Renal cortical epithelial cell (primary cell): ENCODE measurements around the gene UCP3. TPM values are rescaled to one million over a fixed set of nuclear protein-coding genes. Genes with fewer than 3 reads are reported as not detected.
"Not testable (repeated sequence)": the region's sequence is repeated elsewhere in the genome, so short reads cannot be mapped to it uniquely, and the experiment has no call there.

Experiments
- DNase-seq: peaks from one replicate; pipeline ENCODE4 v3.0.0-alpha.2; 2011; ENCODE audit warnings: low read depth
- total RNA-seq: library from RNA; depleted of rRNA; stranded (reverse); fragments of >200 nt; gene quantifications from 2 replicates; pipeline ENCODE4 v1.2.3, GENCODE V29; 2014

UCP3 gene
- total RNA-seq, 1 donor from 2014 or later: 1.1 TPM

- DNase-seq: no peak
Observed at GRCh38 chr11:74000307-74001133, 8.4 kb downstream of the UCP3 start.

GRCh38 chr11:73999581-74000306 is 9.1 kb downstream of the UCP3 start:
- DNase-seq: peak; percentile 49

- DNase-seq: no peak
Observed at GRCh38 chr11:73998846-73999575, 9.9 kb downstream of the UCP3 start.

DNA sequence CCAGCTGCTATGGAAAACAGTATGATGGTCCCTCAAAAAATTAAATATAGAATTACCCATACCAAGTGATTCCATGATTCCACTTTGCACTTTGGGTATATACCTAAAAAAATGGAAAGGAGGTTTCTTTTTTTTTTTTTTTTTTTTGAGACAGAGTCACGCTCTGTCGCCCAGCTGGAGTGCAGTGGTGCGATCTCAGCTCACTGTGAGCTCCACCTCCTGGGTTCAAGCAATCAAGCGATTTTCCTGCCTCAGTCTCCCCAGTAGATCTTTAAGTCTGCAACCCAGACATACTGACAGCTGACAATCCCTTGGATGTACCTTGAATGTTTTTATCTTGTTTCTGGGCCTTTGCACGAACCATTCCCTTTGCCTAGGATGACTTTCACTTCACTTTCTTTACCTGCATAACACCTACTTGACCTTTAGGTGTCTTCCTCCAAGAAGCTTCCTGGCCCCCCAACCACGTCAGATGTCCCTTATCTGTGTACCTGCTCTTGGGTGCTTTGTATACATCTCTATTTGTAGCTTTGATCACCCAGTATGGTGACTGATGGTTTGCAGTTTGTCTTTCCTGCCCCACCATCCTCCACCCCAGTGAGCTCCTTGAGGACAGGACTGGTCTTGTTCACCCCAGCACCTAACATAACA is 11.6 kb downstream of the UCP3 start:
- DNase-seq: no peak

GRCh38 chr11:73996161-73996747 is 12.6 kb downstream of the UCP3 start:
- DNase-seq: no peak

GRCh38 chr11:73995731-73996130 is 13.2 kb downstream of the UCP3 start:
- DNase-seq: no peak

GRCh38 chr11:73995247-73995646 is 13.6 kb downstream of the UCP3 start:
- DNase-seq: peak; percentile 51

DNA sequence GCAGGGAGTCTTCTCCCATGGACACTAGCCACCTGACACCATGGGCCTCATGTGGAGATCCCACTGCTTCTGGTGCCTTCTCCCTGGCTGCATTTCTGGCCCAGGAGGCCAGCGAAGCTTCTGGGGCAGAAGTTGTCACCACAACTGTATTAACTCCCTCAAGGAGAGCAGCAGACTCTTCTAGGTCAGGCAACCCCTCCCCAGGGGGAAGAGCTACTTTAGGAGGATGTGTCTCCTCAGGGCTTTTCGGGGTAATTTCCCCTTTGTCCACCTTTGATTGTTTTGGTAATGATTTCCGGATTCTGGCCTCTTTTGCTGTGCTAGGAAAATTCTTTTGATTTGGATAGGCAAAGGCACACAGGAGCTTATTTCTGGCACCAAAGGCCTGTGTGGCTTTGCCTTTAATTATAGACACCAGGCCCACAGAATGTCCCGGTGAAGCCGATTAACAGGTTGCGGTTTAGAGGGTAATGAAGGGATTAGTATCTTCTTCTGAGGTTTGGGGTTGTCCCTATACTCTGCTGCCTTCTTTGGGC is 17.3 kb downstream of the UCP3 start:
- no peak for DNase-seq

DNA sequence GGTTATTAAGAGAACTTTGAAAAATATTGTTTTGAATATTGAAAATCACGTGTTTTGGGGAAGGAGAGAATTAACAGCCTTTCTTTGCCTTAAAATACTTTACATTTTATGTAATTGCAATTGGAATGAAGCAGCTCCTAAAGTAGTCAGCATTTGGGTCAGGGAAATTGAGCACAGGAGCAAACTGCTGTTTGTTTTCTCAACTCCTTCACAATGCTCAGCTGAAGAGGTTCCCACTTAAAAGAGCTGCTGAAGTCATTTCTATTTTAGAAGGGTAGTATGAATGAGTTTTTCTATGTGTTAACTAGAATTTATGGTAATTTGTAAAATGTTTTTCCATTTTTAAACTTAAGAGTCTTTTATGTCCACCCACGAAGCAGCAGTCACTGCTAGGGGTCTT is 18.2 kb downstream of the UCP3 start:
- DNase-seq: no peak

- no peak for DNase-seq
Observed at GRCh38 chr11:73989156-73989555, 19.7 kb downstream of the UCP3 start.

GRCh38 chr11:73988227-73988626 is 20.7 kb downstream of the UCP3 start:
- DNase-seq: no peak

DNA sequence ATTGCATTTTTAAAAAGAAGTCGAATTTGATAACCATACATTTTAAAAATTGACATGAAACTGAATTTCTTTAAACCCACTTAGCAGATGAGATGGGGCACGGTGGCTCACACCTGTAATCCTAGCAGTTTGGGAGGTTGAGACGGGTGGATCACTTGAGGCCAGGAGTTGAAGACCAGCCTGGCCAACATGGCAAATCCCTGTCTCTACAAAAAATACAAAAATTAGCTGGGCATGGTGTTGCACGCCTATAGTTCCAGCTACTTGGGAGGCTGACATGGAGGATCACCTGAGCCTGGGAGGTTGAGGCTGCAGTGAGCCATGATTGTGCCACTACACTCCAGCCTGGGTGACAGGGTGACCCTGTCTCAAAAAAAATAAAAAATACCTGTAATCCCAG is 23.2 kb downstream of the UCP3 start:
- not testable (repeated sequence) for DNase-seq

DNA sequence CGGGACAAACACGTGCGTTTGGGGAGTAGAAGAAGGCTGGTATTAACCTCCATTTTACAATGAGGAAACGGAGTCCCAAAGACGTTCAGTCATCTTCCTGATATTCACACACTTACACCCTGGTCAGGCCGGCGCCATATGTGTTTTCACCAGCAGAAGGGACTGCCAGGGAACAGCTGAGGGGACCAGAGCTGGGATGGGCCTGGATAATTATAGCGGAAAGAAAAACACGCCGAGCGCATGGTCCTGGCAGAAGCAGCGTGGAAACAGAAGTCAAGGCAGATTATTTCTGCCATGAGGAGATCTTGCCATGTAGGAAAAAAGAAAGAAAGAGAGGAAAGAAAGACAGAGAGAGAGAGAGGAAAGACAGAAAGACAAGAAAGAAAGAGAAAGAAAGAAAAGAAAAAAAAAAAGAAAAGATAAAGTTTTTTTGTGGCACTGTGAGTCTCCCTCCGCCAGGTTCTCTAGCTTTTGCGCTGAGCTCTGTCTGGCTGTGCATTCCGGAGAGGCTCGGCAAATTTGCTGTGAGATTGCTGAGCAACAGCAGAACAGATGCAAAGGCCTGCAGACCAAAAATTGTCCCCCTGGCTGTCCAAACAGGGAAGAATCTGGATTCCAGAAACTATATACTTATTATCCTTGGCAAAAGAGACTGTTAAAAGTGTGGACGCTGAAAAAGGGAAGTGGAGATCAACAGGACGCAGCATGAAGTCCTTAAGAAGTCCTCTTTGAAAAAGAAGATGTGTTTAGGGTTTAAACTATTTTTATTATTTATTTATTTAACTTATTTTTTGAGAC is 24.9 kb downstream of the UCP3 start:
- no peak for DNase-seq

GRCh38 chr11:73982990-73983740 is 25.7 kb downstream of the UCP3 start:
- DNase-seq: peak; percentile 78

GRCh38 chr11:73982595-73982989 is 26.3 kb downstream of the UCP3 start, which contains the start of gene UCP2:
Gene UCP2 (minus strand): TSS chr11:73982843. CDS start chr11:73978378, 4,465 bp downstream.
- DNase-seq: no peak

DNA sequence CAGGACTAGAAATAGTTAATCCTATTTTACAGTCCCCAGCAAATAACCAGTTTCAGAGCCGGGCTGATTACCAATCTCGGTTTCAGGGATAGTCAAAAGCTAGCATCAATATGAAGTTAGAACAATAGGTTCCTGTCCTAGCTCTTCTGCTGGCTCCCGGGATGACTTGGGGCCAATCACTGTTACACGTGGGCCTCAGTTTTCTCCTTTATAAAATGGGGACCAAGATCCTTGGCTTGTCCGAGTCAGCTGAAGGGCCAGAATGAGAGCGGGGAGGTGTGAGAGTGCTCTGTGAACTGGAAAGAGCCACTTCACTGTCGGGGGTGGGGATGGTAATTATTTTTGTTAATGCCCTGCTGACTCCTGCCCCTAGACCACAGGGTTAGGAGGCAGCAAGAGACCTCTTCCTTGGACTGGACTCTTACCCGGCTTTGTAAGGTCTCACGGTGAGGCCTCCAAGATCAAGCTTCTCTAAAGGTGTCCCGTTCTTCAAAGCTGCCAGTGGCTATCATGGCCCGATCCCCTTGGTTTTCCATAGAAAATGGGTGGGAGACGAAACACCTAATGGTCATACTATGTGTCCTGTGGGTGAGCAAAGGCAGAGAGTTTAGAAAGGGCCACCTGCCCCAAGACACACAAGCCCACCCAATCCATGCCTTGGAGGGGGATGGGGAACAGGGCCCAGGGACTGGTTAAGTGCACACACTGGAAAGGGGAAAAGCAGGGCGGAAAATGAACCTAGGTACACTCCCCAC is 27.7 kb downstream of the UCP3 start:
- no peak for DNase-seq

DNA sequence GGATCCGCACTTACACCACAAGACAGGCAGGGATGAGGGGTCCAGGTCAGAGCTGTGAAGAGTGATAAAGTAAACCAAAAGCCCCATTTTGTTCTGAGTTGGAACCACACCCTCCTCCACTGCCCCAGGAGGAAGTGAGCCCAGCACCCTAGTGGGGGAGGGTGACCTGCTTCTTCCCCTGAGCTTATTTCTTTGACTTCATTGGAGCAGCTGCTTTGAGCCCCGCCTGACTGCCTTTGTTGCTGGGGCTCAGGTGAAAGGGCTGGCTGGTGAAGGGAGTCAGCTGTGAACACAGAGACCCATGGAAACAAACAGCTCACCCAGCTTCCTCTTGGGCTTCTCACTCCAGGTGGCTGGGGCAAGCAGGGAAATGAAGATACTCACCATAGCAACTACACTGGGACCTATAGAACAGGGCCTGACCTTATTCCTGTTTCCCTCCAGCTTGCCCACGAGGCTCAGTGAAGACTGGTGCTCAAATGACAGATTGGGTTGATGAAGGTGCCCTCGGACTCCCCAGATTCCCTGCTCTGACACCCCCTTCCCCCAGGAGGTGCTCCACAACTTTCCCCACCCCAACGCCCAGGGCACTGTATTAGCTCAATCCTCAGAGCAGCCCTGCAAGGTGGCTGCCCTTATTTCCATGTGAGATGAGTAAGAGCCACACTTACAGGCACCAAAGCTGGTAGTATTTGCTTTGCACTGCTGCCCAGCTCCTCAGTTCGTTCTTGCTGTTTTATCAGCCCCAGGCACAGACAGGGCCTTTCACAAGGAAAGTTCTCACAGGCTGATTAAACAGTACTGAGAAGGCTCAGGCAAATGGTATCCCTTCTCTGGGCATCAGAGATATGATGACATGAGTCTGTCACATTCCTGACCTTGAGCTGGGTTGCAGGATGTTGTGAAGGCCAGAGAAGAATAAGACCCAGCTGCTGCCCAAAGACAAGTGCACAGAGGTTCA is 28.6 kb downstream of the UCP3 start:
- peak; percentile 61 for DNase-seq
